PC-9 (cell line): ENCODE results near the gene ITGA3. TPM values are rescaled to one million over a fixed set of nuclear protein-coding genes. Genes with fewer than 3 reads are reported as not detected.

Experiments used
- BruUV-seq: library from RNA; stranded (reverse); fragments of 400-500 nt; replicated peaks from 2 replicates; lab custom pipeline; 2021; lab: Mats Ljungman, UMichigan
- CTCF ChIA-PET: fragments of 300-600 bp; sonication (Branson Sonifier 250); formaldehyde crosslinking; loops from one replicate; lab custom pipeline; 2022; ENCODE audit warnings: antibody characterized with exemption; lab: Charles Lee
- POLR2A ChIA-PET: fragments of 300-600 bp; sonication (Branson Sonifier 250); formaldehyde crosslinking; loops from one replicate; lab custom pipeline; 2022; ENCODE audit warnings: antibody characterized with exemption; ENCODE audit not compliant: unreplicated experiment; lab: Charles Lee
- DNase-seq, 2 experiments: peaks; one replicate each; pipeline versions ENCODE4 v3.0.0 to v3.0.0-alpha.2; 2015 to 2022; ENCODE audit warnings: mixed read lengths in 1 of 2
- H2AFZ ChIP-seq: fragments of 200-600 bp; sonication (generic); 2 replicates; pipeline ENCODE4 v1.8.1; 2017; ENCODE audit warnings: antibody characterized with exemption
- H3F3A ChIP-seq: fragments of 200-600 bp; sonication (generic); 2 replicates; pipeline ENCODE4 v1.8.1; 2017; ENCODE audit warnings: antibody characterized with exemption, mild to moderate bottlenecking, low read depth; ENCODE audit not compliant: insufficient read depth
- H3K27ac ChIP-seq: fragments of 200-600 bp; sonication (generic); 2 replicates; pipeline ENCODE4 v1.6.1; 2016; ENCODE audit warnings: mixed run types
- H3K27me3 ChIP-seq: fragments of 200-600 bp; sonication (generic); 2 replicates; pipeline ENCODE4 v1.6.1; 2016; ENCODE audit warnings: low read depth, mixed run types; ENCODE audit not compliant: insufficient read depth
- H3K36me3 ChIP-seq: fragments of 200-600 bp; sonication (generic); 2 replicates; pipeline ENCODE4 v1.6.1; 2016; ENCODE audit warnings: low read depth, mixed run types
- H3K4me1 ChIP-seq: fragments of 200-600 bp; sonication (generic); replicated peaks from 2 replicates; pipeline ENCODE4 v1.6.1; 2016; ENCODE audit warnings: mixed run types; ENCODE audit not compliant: insufficient read depth
- H3K4me2 ChIP-seq: fragments of 200-600 bp; sonication (generic); 2 replicates; pipeline ENCODE4 v1.6.1; 2017; ENCODE audit warnings: mixed run types
- H3K4me3 ChIP-seq: fragments of 200-600 bp; sonication (generic); 2 replicates; pipeline ENCODE4 v1.6.1; 2016; ENCODE audit warnings: mixed run types
- H3K79me2 ChIP-seq: fragments of 200-600 bp; sonication (generic); 2 replicates; pipeline ENCODE4 v1.6.1; 2017; ENCODE audit warnings: low read depth, mixed run types
- H3K9me2 ChIP-seq: fragments of 200-600 bp; sonication (generic); 2 replicates; pipeline ENCODE4 v1.8.1; 2017; ENCODE audit warnings: mild to moderate bottlenecking; ENCODE audit not compliant: insufficient read depth
- H3K9me3 ChIP-seq: fragments of 200-600 bp; sonication (generic); 2 replicates; pipeline ENCODE4 v1.8.1; 2016; ENCODE audit warnings: low read depth; ENCODE audit not compliant: insufficient read depth
- H4K20me1 ChIP-seq: fragments of 200-600 bp; sonication (generic); 2 replicates; pipeline ENCODE4 v1.8.1; 2017; ENCODE audit not compliant: insufficient read depth
- CTCF ChIP-seq: fragments of 200-600 bp; sonication (generic); conservative IDR thresholded peaks from 2 replicates; pipeline ENCODE4 v1.6.1; 2017; ENCODE audit warnings: mixed run types, antibody characterized with exemption, mild to moderate bottlenecking, moderate library complexity
- EZH2 ChIP-seq: fragments of 200-600 bp; sonication (generic); IDR thresholded peaks from 2 replicates; pipeline ENCODE4 v1.8.0; 2017; ENCODE audit warnings: antibody characterized with exemption, low read depth
- intact Hi-C: fragments of 100-400 bp; cut with micrococcal nuclease; formaldehyde crosslinking; loops from one replicate; pipeline ENCODE4 v1.10.0; 2022; ENCODE audit not compliant: unreplicated experiment
- total RNA-seq: library from RNA; stranded (reverse); gene quantifications from 2 replicates; pipeline ENCODE4 v1.2.3, GENCODE V29; 2021

The ITGA3 gene
- total RNA-seq, 1 experiment from 2014 or later = 291 TPM

- TF ChIP-seq EZH2 (no peak), CTCF (no peak)
- no peaks in the 10 kb centered on the region for H3K9me2 ChIP-seq
- H3K79me2 ChIP-seq = no peaks in the 10 kb centered on the region
- peak overlapping the region; percentile 54 for H3K4me2 ChIP-seq
- DNase-seq = no peak
- H3K27ac ChIP-seq = peak overlapping the region; percentile 73
- peaks cover 73% of the 10 kb centered on the region for H3K4me1 ChIP-seq
- H3F3A ChIP-seq = peaks cover 36% of the 10 kb centered on the region
- H3K9me3 ChIP-seq = no peaks in the 10 kb centered on the region
- intact Hi-C loops = no loop called here
- no peaks in the 10 kb centered on the region for H3K36me3 ChIP-seq
- BruUV-seq = no TSS peak
- no peaks in the 10 kb centered on the region for H4K20me1 ChIP-seq
- ChIA-PET CTCF (no interaction called here), POLR2A (no interaction called here)
- H3K4me3 ChIP-seq = no peak overlapping the region
- H2AFZ ChIP-seq = no peak overlapping the region
- no peaks in the 10 kb centered on the region for H3K27me3 ChIP-seq
Observed at GRCh38 chr17:50047083-50047482, 8.8 kb upstream of the ITGA3 start.

- Histone ChIP-seq H3K4me1 (peaks cover 78% of the 10 kb centered on the region), H3K79me2 (no peaks in the 10 kb centered on the region), H3K27me3 (no peaks in the 10 kb centered on the region), H3K36me3 (no peaks in the 10 kb centered on the region), H3K9me2 (no peaks in the 10 kb centered on the region), H3K27ac (peak overlapping the region; percentile 73), H3F3A (peaks cover 40% of the 10 kb centered on the region), H3K4me3 (no peak overlapping the region), H2AFZ (no peak overlapping the region), H3K9me3 (no peaks in the 10 kb centered on the region), H4K20me1 (no peaks in the 10 kb centered on the region), H3K4me2 (peak overlapping the region; percentile 54)
- intact Hi-C loops = no loop called here
- DNase-seq = peak in 1 of 2 experiments; percentile 70
- ChIA-PET CTCF (interaction anchor here (0.7 kb wide), 1 partner anchor 11 kb away, joined by 3 read pairs; no protein-coding TSS in a partner anchor), POLR2A (interaction anchor here (0.6 kb wide), 1 partner anchor 17 kb away, joined by 3 read pairs; no protein-coding TSS in a partner anchor)
- TF ChIP-seq CTCF = no peak
- no peak for TF ChIP-seq EZH2
- no TSS peak for BruUV-seq
Observed at GRCh38 chr17:50047488-50048126, 8.3 kb upstream of the ITGA3 start.

- no peaks in the 10 kb centered on the region for H3K79me2 ChIP-seq
- H3K27me3 ChIP-seq = no peaks in the 10 kb centered on the region
- no peak for TF ChIP-seq CTCF
- TF ChIP-seq EZH2 = no peak
- H3K9me2 ChIP-seq = no peaks in the 10 kb centered on the region
- intact Hi-C loops = no loop called here
- CTCF ChIA-PET = interaction anchor here (0.6 to 0.7 kb wide), 2 partner anchors 12 to 82 kb away, joined by 3 read pairs; no protein-coding TSS in a partner anchor
- POLR2A ChIA-PET = interaction anchor here (0.6 kb wide), 1 partner anchor 16 kb away, joined by 3 read pairs; no protein-coding TSS in a partner anchor
- peaks cover 79% of the 10 kb centered on the region for H3K4me1 ChIP-seq
- no TSS peak for BruUV-seq
- H2AFZ ChIP-seq = no peak overlapping the region
- DNase-seq = no peak
- H3K9me3 ChIP-seq = no peaks in the 10 kb centered on the region
- no peaks in the 10 kb centered on the region for H3K36me3 ChIP-seq
- no peaks in the 10 kb centered on the region for H4K20me1 ChIP-seq
- no peak overlapping the region for H3K4me3 ChIP-seq
- H3F3A ChIP-seq = peaks cover 42% of the 10 kb centered on the region
- peak overlapping the region; percentile 97 for H3K27ac ChIP-seq
- peak overlapping the region; percentile 54 for H3K4me2 ChIP-seq
Observed at GRCh38 chr17:50048146-50048720, 7.7 kb upstream of the ITGA3 start.
